Measurements from ENCODE around the gene AGRN. TPM values are rescaled to one million over a fixed set of nuclear protein-coding genes. Genes with fewer than 3 reads are reported as not detected.

AGRN gene
- total RNA-seq, 1 experiment from 2014 or later, result 184 TPM

GRCh38 chr1:1041092-1041523, 21.2 kb downstream of the AGRN start:
- H3K9me3 Mint-ChIP-seq, result no peaks in the 10 kb centered on the region
- H3K36me3 Mint-ChIP-seq, result peaks cover 8% of the 10 kb centered on the region
- ATAC-seq (peak; percentile 56), DNase-seq (ENCODE audit: low spot score) (peak; percentile 82)
- ChIA-PET POLR2A (interaction anchor here (0.6 to 2.9 kb wide), 7 partner anchors 10 to 130 kb away, joined by 3 to 15 read pairs (median 3); partner anchors contain the start of gene HES4), CTCF (interaction anchor here (0.7 to 4.0 kb wide), 22 partner anchors 9 to 251 kb away, joined by 3 to 35 read pairs (median 4); partner anchors contain the start of genes AGRN, ISG15 and TTLL10)
- H3K27me3 Mint-ChIP-seq (ENCODE audit: low read depth), result peaks cover 36% of the 10 kb centered on the region
- H3K4me1 Mint-ChIP-seq, result peaks cover 5% of the 10 kb centered on the region
- TF ChIP-seq ZNF232 (CRISPR knock-in tag; IDR thresholded peaks at IDR 0.05) (0 out of 2 replicates have a peak, but pooled peaks have one; percentile 50), USF2 (CRISPR knock-in tag; IDR thresholded peaks at IDR 0.05) (peak; percentile 31), MLX (CRISPR knock-in tag; IDR thresholded peaks at IDR 0.05) (no peak), NFATC4 (CRISPR knock-in tag; IDR thresholded peaks at IDR 0.05) (no peak), FOXP4 (CRISPR knock-in tag; IDR thresholded peaks at IDR 0.05) (peak; percentile 77; the same call in 1 of the 2 replicates), SP1 (CRISPR knock-in tag; conservative IDR thresholded peaks at IDR 0.05) (0 out of 2 replicates have a peak, but pooled peaks have one; percentile 22), ATF2 (CRISPR knock-in tag; IDR thresholded peaks at IDR 0.05; ENCODE audit: borderline replicate concordance, low read depth) (no peak), MYBL2 (CRISPR knock-in tag; IDR thresholded peaks at IDR 0.05) (0 out of 2 replicates have a peak, but pooled peaks have one; percentile 38), MXD4 (CRISPR knock-in tag; IDR thresholded peaks at IDR 0.05; ENCODE audit: borderline replicate concordance) (no peak), ZNF532 (CRISPR knock-in tag; IDR thresholded peaks at IDR 0.05; ENCODE audit: borderline replicate concordance) (no peak), E2F1 (CRISPR knock-in tag; IDR thresholded peaks at IDR 0.05) (no peak), JAZF1 (CRISPR knock-in tag; IDR thresholded peaks at IDR 0.05) (no peak), ZNF423 (CRISPR knock-in tag; IDR thresholded peaks at IDR 0.05) (no peak)
- H3K27ac Mint-ChIP-seq, result no peak overlapping the region
- peak overlapping the region; percentile 25; the same call in 1 of the 2 replicates for H3K4me3 Mint-ChIP-seq

GRCh38 chr1:1041873-1042272, 22.0 kb downstream of the AGRN start:
- ChIA-PET POLR2A (interaction anchor here (1.9 to 2.9 kb wide), 3 partner anchors 17 to 57 kb away, joined by 5 to 15 read pairs (median 10); no protein-coding TSS in a partner anchor), CTCF (interaction anchor here (1.1 to 4.0 kb wide), 6 partner anchors 10 to 47 kb away, joined by 3 to 35 read pairs (median 10); no protein-coding TSS in a partner anchor)
- Mint-ChIP-seq H3K4me1 (peaks cover 5% of the 10 kb centered on the region), H3K9me3 (no peaks in the 10 kb centered on the region), H3K27me3 (ENCODE audit: low read depth) (peaks cover 33% of the 10 kb centered on the region), H3K36me3 (peaks cover 7% of the 10 kb centered on the region), H3K27ac (no peak overlapping the region), H3K4me3 (no peak overlapping the region)
- no peak for TF ChIP-seq OVOL2 (CRISPR knock-in tag; IDR thresholded peaks at IDR 0.05; ENCODE audit: borderline replicate concordance)
- no peak for TF ChIP-seq SMAD3 (CRISPR knock-in tag; IDR thresholded peaks at IDR 0.05; ENCODE audit: borderline replicate concordance)
- no peak for TF ChIP-seq ZNF281 (CRISPR knock-in tag; IDR thresholded peaks at IDR 0.05)
- no peak for ATAC-seq
- no peak for DNase-seq (ENCODE audit: low spot score)

Data from WTC11 (cell line).